HCT116 (cell line): ENCODE measurements around the gene CA12. TPM values are rescaled to one million over a fixed set of nuclear protein-coding genes. Genes with fewer than 3 reads are reported as not detected.

Experiments
- ATAC-seq: fragments of 200-7000 bp; cut with Tn5 transposase; 2 replicates; pipeline ENCODE4 v1.9.1; 2020; ENCODE audit warnings: mild to moderate bottlenecking, moderate library complexity
- BruUV-seq: library from RNA; stranded (reverse); fragments of 400-500 nt; replicated peaks from 2 replicates; lab custom pipeline; 2021; lab: Mats Ljungman, UMichigan
- CTCF ChIA-PET: fragments of 300-600 bp; sonication (Branson Sonifier 250); formaldehyde crosslinking; loops from one replicate; lab custom pipeline; 2021; ENCODE audit warnings: antibody characterized with exemption; lab: Charles Lee
- POLR2A ChIA-PET: fragments of 300-600, 350-600 bp; sonication (Branson Sonifier 250); formaldehyde crosslinking; loops from one replicate; lab custom pipeline; 2021; ENCODE audit warnings: antibody characterized with exemption; lab: Charles Lee
- RAD21 ChIA-PET, 2 experiments: fragments of 300-600 bp; sonication (Branson Sonifier 250); formaldehyde crosslinking; loops; one replicate each; lab custom pipeline; 2023; ENCODE audit warnings: low total read pairs in 2 of 2; ENCODE audit not compliant: uncharacterized antibody in 2 of 2, unreplicated experiment in 2 of 2, low non-redundant PET in 1 of 2; lab: Charles Lee
- DNase-seq: peaks from one replicate; pipeline ENCODE4 v3.0.0-alpha.2; 2010; ENCODE audit warnings: low read depth, low spot score
- H2AFZ ChIP-seq: fragments of 200-600 bp; shearing (Covaris generic), sonication (generic); 2 replicates; pipeline ENCODE4 v1.6.1; 2017; ENCODE audit warnings: low read depth, mixed run types, mixed read lengths, antibody characterized with exemption, low read length; ENCODE audit not compliant: poor library complexity, severe bottlenecking
- H3K27ac ChIP-seq: 2 replicates; pipeline ENCODE4 v1.5.1; 2012; ENCODE audit warnings: low read depth, low read length
- H3K27me3 ChIP-seq: fragments of 200-600 bp; sonication (generic); 2 replicates; pipeline ENCODE4 v1.6.1; 2016; ENCODE audit warnings: mixed run types, low read length, mixed read lengths; ENCODE audit not compliant: insufficient read depth
- H3K36me3 ChIP-seq, 2 experiments: fragments of 200-500 bp in 1 of 2; fragments of 200-600 bp in 1 of 2; sonication (Bioruptor generic) in 1 of 2; sonication (generic) in 1 of 2; 2 replicates each; pipeline versions ENCODE4 v1.5.1 to v1.6.1; 2014 to 2016; ENCODE audit warnings: low read length in 2 of 2, inconsistent platforms in 1 of 2, mixed read lengths in 1 of 2, mixed run types in 1 of 2; ENCODE audit not compliant: insufficient read depth in 2 of 2, control insufficient read depth in 1 of 2
- H3K4me1 ChIP-seq, 2 experiments: fragments of 200-600 bp in 1 of 2; sonication (generic) in 1 of 2; 2 replicates each; pipeline versions ENCODE4 v1.5.1 to v1.6.1; 2012 to 2017; ENCODE audit warnings: low read length in 2 of 2, inconsistent platforms in 1 of 2, mild to moderate bottlenecking in 1 of 2, mixed read lengths in 1 of 2, mixed run types in 1 of 2, moderate library complexity in 1 of 2; ENCODE audit not compliant: insufficient read depth in 2 of 2, control insufficient read depth in 1 of 2
- H3K4me2 ChIP-seq: fragments of 200-600 bp; sonication (generic); 2 replicates; pipeline ENCODE4 v1.6.1; 2017; ENCODE audit warnings: mixed run types, low read length, mixed read lengths
- H3K4me3 ChIP-seq, 2 experiments: fragments of 200-600 bp in 1 of 2; sonication (generic) in 1 of 2; replicated peaks in 1 of 2; 2 replicates each; pipeline ENCODE4 v1.5.1; 2011 to 2016; ENCODE audit warnings: low read length in 2 of 2, control low read depth in 1 of 2, low read depth in 1 of 2, mild to moderate bottlenecking in 1 of 2, mixed read lengths in 1 of 2, mixed run types in 1 of 2
- H3K79me2 ChIP-seq: fragments of 200-600 bp; sonication (generic); 2 replicates; pipeline ENCODE4 v1.6.1; 2017; ENCODE audit warnings: mild to moderate bottlenecking, mixed run types, low read length, moderate library complexity, mixed read lengths; ENCODE audit not compliant: insufficient read depth
- H3K9ac ChIP-seq: fragments of 200-600 bp; sonication (generic); 2 replicates; pipeline ENCODE4 v1.6.1; 2016; ENCODE audit warnings: low read length, mixed read lengths
- H3K9me2 ChIP-seq: fragments of 200-600 bp; sonication (generic), shearing (Covaris generic); 2 replicates; pipeline ENCODE4 v1.6.1; 2017; ENCODE audit warnings: mixed run types, mild to moderate bottlenecking, moderate library complexity; ENCODE audit not compliant: insufficient read depth
- H3K9me3 ChIP-seq, 2 experiments: fragments of 200-500 bp in 1 of 2; fragments of 200-600 bp in 1 of 2; sonication (Bioruptor generic) in 1 of 2; sonication (generic) in 1 of 2; 2 replicates each; pipeline ENCODE4 v1.6.1; 2014 to 2017; ENCODE audit warnings: low read length in 2 of 2, mixed read lengths in 2 of 2, inconsistent platforms in 1 of 2, low read depth in 1 of 2, mild to moderate bottlenecking in 1 of 2, mixed run types in 1 of 2, moderate library complexity in 1 of 2; ENCODE audit not compliant: control insufficient read depth in 1 of 2, insufficient read depth in 1 of 2
- H4K20me1 ChIP-seq: fragments of 200-600 bp; sonication (generic), shearing (Covaris generic); 2 replicates; pipeline ENCODE4 v1.6.1; 2017; ENCODE audit warnings: mixed run types, mild to moderate bottlenecking, moderate library complexity; ENCODE audit not compliant: insufficient read depth
- EGR1 ChIP-seq: IDR thresholded peaks from 2 replicates; pipeline ENCODE4 v1.6.1; 2012; ENCODE audit warnings: low read depth
- RAD21 ChIP-seq: IDR thresholded peaks from 2 replicates; pipeline ENCODE4 v1.6.1; 2012; ENCODE audit warnings: low read depth, mild to moderate bottlenecking
- REST ChIP-seq: IDR thresholded peaks from 2 replicates; pipeline ENCODE4 v1.6.1; 2012; ENCODE audit warnings: low read depth
- SRF ChIP-seq: IDR thresholded peaks from 2 replicates; pipeline ENCODE4 v1.6.1; 2012; ENCODE audit warnings: low read depth
- YY1 ChIP-seq: IDR thresholded peaks from 2 replicates; pipeline ENCODE4 v1.6.1; 2011; ENCODE audit warnings: low read length, low read depth, moderate library complexity, mild to moderate bottlenecking; ENCODE audit not compliant: insufficient replicate concordance; ENCODE audit errors: extremely low read depth
- intact Hi-C: fragments of 100-400 bp; cut with micrococcal nuclease; formaldehyde crosslinking; loops from 2 replicates; pipeline ENCODE4 v1.10.0; 2022
- total RNA-seq: library from RNA; stranded (reverse); gene quantifications from one replicate; pipeline ENCODE4 v1.2.1, GENCODE V29; 2021; ENCODE audit not compliant: unreplicated experiment
- TF ChIP-seq, protein P1 (sequence below), 3 experiments: fragments of 200-600 bp in 1 of 3; sonication (generic) in 1 of 3; IDR thresholded peaks in 2 of 3; conservative IDR thresholded peaks in 1 of 3; 2 replicates each; pipeline ENCODE4 v1.5.1; 2012 to 2017; ENCODE audit warnings: low read depth in 2 of 3, low read length in 2 of 3, antibody characterized with exemption in 1 of 3, borderline replicate concordance in 1 of 3, control low read depth in 1 of 3, mild to moderate bottlenecking in 1 of 3, mixed read lengths in 1 of 3, mixed run types in 1 of 3, moderate library complexity in 1 of 3; ENCODE audit not compliant: insufficient read depth in 1 of 3

The CA12 gene
- total RNA-seq, 1 experiment from 2014 or later, result 1.8 TPM

GRCh38 chr15:63312286-63312685, 69.4 kb downstream of the CA12 start:
- no peaks in the 10 kb centered on the region for H3K4me1 ChIP-seq
- ChIA-PET POLR2A (no interaction called here), CTCF (no interaction called here)
- H2AFZ ChIP-seq, result no peak overlapping the region
- no peaks in the 10 kb centered on the region for H4K20me1 ChIP-seq
- H3K27me3 ChIP-seq, result 0 out of 2 replicates have a peak, but pooled peaks cover 4% of the 10 kb centered on the region
- TF ChIP-seq SRF (no peak), EGR1 (no peak), RAD21 (no peak)
- TF ChIP-seq, all 23 proteins: peak for 0
- Histone ChIP-seq H3K9ac (no peak overlapping the region), H3K4me3 (no peak overlapping the region), H3K9me2 (no peaks in the 10 kb centered on the region), H3K4me2 (no peak overlapping the region), H3K27ac (no peak overlapping the region), H3K9me3 (no peaks in the 10 kb centered on the region), H3K36me3 (no peaks in the 10 kb centered on the region), H3K79me2 (no peaks in the 10 kb centered on the region)
- RAD21 ChIA-PET, result no interaction called here
- DNase-seq (no peak), ATAC-seq (no peak)
- BruUV-seq, result no TSS peak
- intact Hi-C loops, result no loop called here

DNA sequence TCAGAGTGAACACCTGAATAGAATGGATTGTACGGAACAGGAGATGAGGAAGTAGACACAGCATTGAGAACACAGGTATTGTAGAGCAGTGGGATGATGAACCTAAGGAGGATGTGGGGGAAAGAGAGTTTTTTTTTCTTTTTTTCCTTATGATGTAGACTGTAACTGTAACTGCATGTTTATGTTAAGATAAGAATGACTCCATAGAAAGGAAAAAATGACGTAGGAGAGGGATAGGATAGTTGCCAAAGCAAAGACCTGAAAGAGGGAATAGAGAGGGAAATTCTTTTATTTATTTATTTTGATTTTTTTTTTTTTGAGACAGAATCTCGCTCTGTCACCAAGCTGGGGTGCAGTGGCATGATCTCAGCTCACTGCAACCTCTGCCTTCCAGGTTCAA, 71.0 kb downstream of the CA12 start:
- no peak overlapping the region for H3K9ac ChIP-seq
- H3K9me3 ChIP-seq, result no peaks in the 10 kb centered on the region
- intact Hi-C loops, result no loop called here
- no peaks in the 10 kb centered on the region for H4K20me1 ChIP-seq
- no peaks in the 10 kb centered on the region for H3K9me2 ChIP-seq
- no peak overlapping the region for H3K4me3 ChIP-seq
- no peak overlapping the region for H3K4me2 ChIP-seq
- 0 out of 2 replicates have a peak, but pooled peaks cover 4% of the 10 kb centered on the region for H3K27me3 ChIP-seq
- no peaks in the 10 kb centered on the region for H3K79me2 ChIP-seq
- POLR2A ChIA-PET, result no interaction called here
- DNase-seq, result no peak
- H2AFZ ChIP-seq, result no peak overlapping the region
- CTCF ChIA-PET, result no interaction called here
- RAD21 ChIA-PET, result no interaction called here
- no TSS peak for BruUV-seq
- H3K27ac ChIP-seq, result no peak overlapping the region
- no peaks in the 10 kb centered on the region for H3K4me1 ChIP-seq
- no peak for ATAC-seq
- H3K36me3 ChIP-seq, result no peaks in the 10 kb centered on the region
- TF ChIP-seq, protein P1, sequence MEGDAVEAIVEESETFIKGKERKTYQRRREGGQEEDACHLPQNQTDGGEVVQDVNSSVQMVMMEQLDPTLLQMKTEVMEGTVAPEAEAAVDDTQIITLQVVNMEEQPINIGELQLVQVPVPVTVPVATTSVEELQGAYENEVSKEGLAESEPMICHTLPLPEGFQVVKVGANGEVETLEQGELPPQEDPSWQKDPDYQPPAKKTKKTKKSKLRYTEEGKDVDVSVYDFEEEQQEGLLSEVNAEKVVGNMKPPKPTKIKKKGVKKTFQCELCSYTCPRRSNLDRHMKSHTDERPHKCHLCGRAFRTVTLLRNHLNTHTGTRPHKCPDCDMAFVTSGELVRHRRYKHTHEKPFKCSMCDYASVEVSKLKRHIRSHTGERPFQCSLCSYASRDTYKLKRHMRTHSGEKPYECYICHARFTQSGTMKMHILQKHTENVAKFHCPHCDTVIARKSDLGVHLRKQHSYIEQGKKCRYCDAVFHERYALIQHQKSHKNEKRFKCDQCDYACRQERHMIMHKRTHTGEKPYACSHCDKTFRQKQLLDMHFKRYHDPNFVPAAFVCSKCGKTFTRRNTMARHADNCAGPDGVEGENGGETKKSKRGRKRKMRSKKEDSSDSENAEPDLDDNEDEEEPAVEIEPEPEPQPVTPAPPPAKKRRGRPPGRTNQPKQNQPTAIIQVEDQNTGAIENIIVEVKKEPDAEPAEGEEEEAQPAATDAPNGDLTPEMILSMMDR (IDR thresholded peaks at IDR 0.05 in 2 of 3, conservative IDR thresholded peaks at IDR 0.05 in 1 of 3; ENCODE audit: borderline replicate concordance in 1 of 3, insufficient read depth in 1 of 3, low read depth in 2 of 3, low read length in 2 of 3), result no peak
- TF ChIP-seq REST, result no peak
- no peak for TF ChIP-seq SRF
- TF ChIP-seq YY1, result no peak
- TF ChIP-seq, all 23 proteins: peak for 0
